ENCODE results near the gene MIDN.

The MIDN gene

GRCh38 chr19:1275976-1276627 is 27.7 kb downstream of the MIDN start:
- ChIA-PET CTCF (no interaction called here), POLR2A (interaction anchor here (0.6 to 3.4 kb wide), 5 partner anchors 10 to 239 kb away, joined by 3 to 28 read pairs (median 6); partner anchors contain the start of gene ATP5F1D)
- peaks cover 8% of the 10 kb centered on the region for H3K4me1 ChIP-seq (ENCODE audit: control insufficient read depth, insufficient read depth, low read length)
- peak overlapping the region; percentile 98 for H3K27ac ChIP-seq (ENCODE audit: extremely low read depth, low read depth, low read length)
- H3K4me3 ChIP-seq (ENCODE audit: low read depth, low read length) = peak overlapping the region; percentile 58
- no peaks in the 10 kb centered on the region for H3K9me3 ChIP-seq (ENCODE audit: control insufficient read depth, insufficient read depth, low read depth, low read length)
- H3K36me3 ChIP-seq (ENCODE audit: control insufficient read depth in 2 of 2, insufficient read depth in 1 of 2, low read length in 2 of 2) = peaks cover 0 to 76% of the 10 kb centered on the region in 2 experiments; a peak in 1 of 3 replicates
- TF ChIP-seq PRDM6 (tag by site-specific recombination; IDR thresholded peaks at IDR 0.05) (no peak), ZNF76 (tag by site-specific recombination; IDR thresholded peaks at IDR 0.05; ENCODE audit: borderline replicate concordance, low read depth) (peak; percentile 77), ZNF747 (tag by site-specific recombination; IDR thresholded peaks at IDR 0.05) (no peak), YY2 (tag by site-specific recombination; IDR thresholded peaks at IDR 0.05) (no peak), ZNF645 (tag by site-specific recombination; IDR thresholded peaks at IDR 0.05) (no peak), ZBTB8A (tag by site-specific recombination; IDR thresholded peaks at IDR 0.05) (peak; percentile 85), ZBTB17 (tag by site-specific recombination; IDR thresholded peaks at IDR 0.05) (no peak), ZNF792 (tag by site-specific recombination; IDR thresholded peaks at IDR 0.05) (no peak), ZNF514 (tag by site-specific recombination; IDR thresholded peaks at IDR 0.05) (no peak), ZNF626 (tag by site-specific recombination; IDR thresholded peaks at IDR 0.05) (no peak), ZBTB21 (tag by site-specific recombination; IDR thresholded peaks at IDR 0.05) (no peak), ZNF19 (tag by site-specific recombination; IDR thresholded peaks at IDR 0.05; ENCODE audit: low read depth) (no peak), ZNF174 (tag by site-specific recombination; IDR thresholded peaks at IDR 0.05) (no peak), MEIS1 (CRISPR knock-in tag; IDR thresholded peaks at IDR 0.05; ENCODE audit: borderline replicate concordance) (no peak), ZNF843 (tag by site-specific recombination; IDR thresholded peaks at IDR 0.05) (no peak), ZNF658 (tag by site-specific recombination; IDR thresholded peaks at IDR 0.05) (no peak), EGR2 (tag by site-specific recombination; IDR thresholded peaks at IDR 0.05; ENCODE audit: low read depth) (peak; percentile 97; the same call in 1 of the 2 replicates), HOXA7 (CRISPR knock-in tag; IDR thresholded peaks at IDR 0.05; ENCODE audit: borderline replicate concordance) (no peak), KLF10 (tag by site-specific recombination; IDR thresholded peaks at IDR 0.05) (no peak), TRIM28 (IDR thresholded peaks at IDR 0.05; ENCODE audit: borderline replicate concordance, low read length) (no peak), ZNF558 (tag by site-specific recombination; IDR thresholded peaks at IDR 0.05) (no peak), ZNF155 (tag by site-specific recombination; IDR thresholded peaks at IDR 0.05) (no peak), ZNF221 (tag by site-specific recombination; IDR thresholded peaks at IDR 0.05; ENCODE audit: borderline replicate concordance) (no peak), ZNF837 (tag by site-specific recombination; IDR thresholded peaks at IDR 0.05) (no peak), HOXC10 (CRISPR knock-in tag; IDR thresholded peaks at IDR 0.05) (no peak), ZNF239 (tag by site-specific recombination; IDR thresholded peaks at IDR 0.05) (no peak), ZNF473 (tag by site-specific recombination; IDR thresholded peaks at IDR 0.05) (no peak), ZNF488 (tag by site-specific recombination; IDR thresholded peaks at IDR 0.05) (no peak), ZNF791 (tag by site-specific recombination; IDR thresholded peaks at IDR 0.05) (no peak), ZSCAN5A (tag by site-specific recombination; IDR thresholded peaks at IDR 0.05) (no peak), ZNF112 (tag by site-specific recombination; IDR thresholded peaks at IDR 0.05) (no peak), ZNF138 (tag by site-specific recombination; IDR thresholded peaks at IDR 0.05; ENCODE audit: borderline replicate concordance) (no peak), ZNF785 (tag by site-specific recombination; IDR thresholded peaks at IDR 0.05) (no peak), ZNF423 (tag by site-specific recombination; IDR thresholded peaks at IDR 0.05) (no peak), IKZF3 (tag by site-specific recombination; IDR thresholded peaks at IDR 0.05) (no peak)
